BJ (cell line): ENCODE data around the gene CD209. TPM values are rescaled to one million over a fixed set of nuclear protein-coding genes. Genes with fewer than 3 reads are reported as not detected.

ENCODE experiments used
- CTCF ChIA-PET: fragments of 350-600 bp; formaldehyde crosslinking; extraction: SDS; loops from one replicate; lab custom pipeline; 2021; ENCODE audit warnings: antibody characterized with exemption, inconsistent platforms; lab: Yijun Ruan, JAX
- POLR2A ChIA-PET: fragments of 300-600 bp; sonication (Branson Sonifier 250); formaldehyde crosslinking; extraction: SDS; loops from one replicate; lab custom pipeline; 2021; ENCODE audit warnings: antibody characterized with exemption; lab: Charles Lee
- DNase-seq: peaks from one replicate; pipeline ENCODE4 v3.0.0-alpha.2; 2011; ENCODE audit warnings: low read depth
- H3K27me3 ChIP-seq: 2 replicates; pipeline ENCODE4 v1.6.0; 2011; ENCODE audit warnings: low read length; ENCODE audit not compliant: control insufficient read depth, insufficient read depth
- H3K36me3 ChIP-seq: 2 replicates; pipeline ENCODE4 v1.5.1; 2011; ENCODE audit warnings: low read length; ENCODE audit not compliant: control insufficient read depth, insufficient read depth
- H3K4me3 ChIP-seq: 2 replicates; pipeline ENCODE4 v1.5.1; 2011; ENCODE audit warnings: low read depth, mild to moderate bottlenecking, control low read depth, low read length
- polyA plus RNA-seq: library from polyadenylated mRNA; depleted of rRNA; stranded (reverse); fragments of >200 nt; gene quantifications from 2 replicates; pipeline ENCODE4 v1.2.3, GENCODE V29; 2011; rRNA removed
- TF ChIP-seq, protein P1 (sequence below): IDR thresholded peaks from 2 replicates; pipeline ENCODE4 v1.5.1; 2011; ENCODE audit warnings: low read depth, mild to moderate bottlenecking, control low read depth, inconsistent platforms, low read length, moderate library complexity; ENCODE audit not compliant: insufficient read depth

Gene CD209
- polyA plus RNA-seq, 1 experiment = not detected

- Histone ChIP-seq H3K4me3 (no peak overlapping the region), H3K36me3 (no peaks in the 10 kb centered on the region), H3K27me3 (no peaks in the 10 kb centered on the region; the same call in 1 of the 2 replicates)
- DNase-seq = no peak
- CTCF ChIA-PET = no interaction called here
- POLR2A ChIA-PET = no interaction called here
- TF ChIP-seq, protein P1, sequence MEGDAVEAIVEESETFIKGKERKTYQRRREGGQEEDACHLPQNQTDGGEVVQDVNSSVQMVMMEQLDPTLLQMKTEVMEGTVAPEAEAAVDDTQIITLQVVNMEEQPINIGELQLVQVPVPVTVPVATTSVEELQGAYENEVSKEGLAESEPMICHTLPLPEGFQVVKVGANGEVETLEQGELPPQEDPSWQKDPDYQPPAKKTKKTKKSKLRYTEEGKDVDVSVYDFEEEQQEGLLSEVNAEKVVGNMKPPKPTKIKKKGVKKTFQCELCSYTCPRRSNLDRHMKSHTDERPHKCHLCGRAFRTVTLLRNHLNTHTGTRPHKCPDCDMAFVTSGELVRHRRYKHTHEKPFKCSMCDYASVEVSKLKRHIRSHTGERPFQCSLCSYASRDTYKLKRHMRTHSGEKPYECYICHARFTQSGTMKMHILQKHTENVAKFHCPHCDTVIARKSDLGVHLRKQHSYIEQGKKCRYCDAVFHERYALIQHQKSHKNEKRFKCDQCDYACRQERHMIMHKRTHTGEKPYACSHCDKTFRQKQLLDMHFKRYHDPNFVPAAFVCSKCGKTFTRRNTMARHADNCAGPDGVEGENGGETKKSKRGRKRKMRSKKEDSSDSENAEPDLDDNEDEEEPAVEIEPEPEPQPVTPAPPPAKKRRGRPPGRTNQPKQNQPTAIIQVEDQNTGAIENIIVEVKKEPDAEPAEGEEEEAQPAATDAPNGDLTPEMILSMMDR = no peak
These were observed 55.8 kb downstream of the CD209 start for GRCh38 chr19:7691497-7691896.

DNA sequence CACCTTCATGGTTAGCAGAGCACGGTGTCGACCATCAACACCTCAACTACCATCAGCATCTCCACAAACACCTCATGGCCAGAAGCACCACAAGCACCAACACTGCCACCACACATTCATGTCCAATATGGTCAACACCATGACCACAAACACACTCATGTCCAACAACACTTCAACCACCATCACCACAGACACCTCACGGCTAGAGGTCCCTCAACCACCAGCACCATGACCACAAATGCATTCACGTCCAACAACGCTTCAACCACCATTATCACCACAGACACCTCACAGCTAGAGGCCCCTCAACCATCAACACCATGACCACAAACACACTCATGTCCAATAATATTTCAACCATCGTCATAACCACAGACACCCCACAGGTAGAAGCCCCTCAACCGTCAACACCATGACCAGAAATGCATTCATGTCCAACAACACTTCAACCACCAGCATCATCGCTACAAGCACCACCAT, 56.5 kb downstream of the CD209 start:
- DNase-seq = no peak
- Histone ChIP-seq H3K36me3 (no peaks in the 10 kb centered on the region), H3K4me3 (no peak overlapping the region), H3K27me3 (no peaks in the 10 kb centered on the region)
- ChIA-PET CTCF (interaction anchor here (0.9 kb wide), 1 partner anchor 10 kb away, joined by 3 read pairs; the partner anchor contains the start of gene TRAPPC5), POLR2A (no interaction called here)
- TF ChIP-seq, protein P1 = no peak

Other genes starting within 250 kb of the CD209 start
- gene ZNF358, start 231.4 kb downstream of the CD209 start, polyA plus RNA-seq = 25.0 and 43.9 TPM in 2 replicates
- 24.6 and 50.6 TPM in 2 replicates for gene MCOLN1, start 224.9 kb downstream of the CD209 start, polyA plus RNA-seq
- 17.2 and 55.1 TPM in 2 replicates for gene PNPLA6, start 211.8 kb downstream of the CD209 start, polyA plus RNA-seq
- gene CAMSAP3, start 151.7 kb downstream of the CD209 start, polyA plus RNA-seq = not detected in 2 replicates
- 20.7 and 39.8 TPM in 2 replicates for gene XAB2, start 118.0 kb downstream of the CD209 start, polyA plus RNA-seq
- 8.9 and 28.5 TPM in 2 replicates for gene PET100, start 117.7 kb downstream of the CD209 start, polyA plus RNA-seq
- not detected in 2 replicates for gene PCP2, start 113.8 kb downstream of the CD209 start, polyA plus RNA-seq
- gene STXBP2, start 110.4 kb downstream of the CD209 start, polyA plus RNA-seq = 28.6 and 39.4 TPM in 2 replicates
- not detected in 2 replicates for gene RETN, start 78.5 kb downstream of the CD209 start, polyA plus RNA-seq
- not detected in 2 replicates for gene MCEMP1, start 70.4 kb downstream of the CD209 start, polyA plus RNA-seq
- gene TRAPPC5, start 66.7 kb downstream of the CD209 start, polyA plus RNA-seq = 59.7 and 85.1 TPM in 2 replicates
- gene FCER2, start 45.4 kb downstream of the CD209 start, polyA plus RNA-seq = not detected in 2 replicates
- not detected in 2 replicates for gene CLEC4G, start 15.4 kb downstream of the CD209 start, polyA plus RNA-seq
- not detected in 2 replicates for gene CLEC4M, start 15.7 kb upstream of the CD209 start, polyA plus RNA-seq
- 8.1 and 11.7 TPM in 2 replicates for gene EVI5L, start 82.7 kb upstream of the CD209 start, polyA plus RNA-seq
- not detected in 2 replicates for gene PRR36, start 126.9 kb upstream of the CD209 start, polyA plus RNA-seq
- 6.0 and 8.6 TPM in 2 replicates for gene LRRC8E, start 141.0 kb upstream of the CD209 start, polyA plus RNA-seq
- 6.2 and 8.0 TPM in 2 replicates for gene MAP2K7, start 156.3 kb upstream of the CD209 start, polyA plus RNA-seq
- gene TGFBR3L, start 167.3 kb upstream of the CD209 start, polyA plus RNA-seq = 0.50 and 0.61 TPM in 2 replicates
- gene SNAPC2, start 172.8 kb upstream of the CD209 start, polyA plus RNA-seq = 16.6 and 28.2 TPM in 2 replicates
- 1.3 and 2.0 TPM in 2 replicates for gene CTXN1, start 178.6 kb upstream of the CD209 start, polyA plus RNA-seq
- 51.1 and 56.6 TPM in 2 replicates for gene TIMM44, start 196.1 kb upstream of the CD209 start, polyA plus RNA-seq